GM19438 (cell line): ENCODE measurements around the gene HES5.

ENCODE experiments used
- ATAC-seq: cut with Tn5 transposase; IDR thresholded peaks from one replicate; pipeline ENCODE4 v1.9.1; 2021; ENCODE audit warnings: low read depth; ENCODE audit not compliant: unreplicated experiment

Gene HES5

GRCh38 chr1:2483026-2483425 lies 47.0 kb downstream of the HES5 start:
- ATAC-seq: no peak

GRCh38 chr1:2482588-2482987 lies 47.5 kb downstream of the HES5 start:
- no peak for ATAC-seq

GRCh38 chr1:2481885-2482284 lies 48.2 kb downstream of the HES5 start:
- ATAC-seq: no peak

GRCh38 chr1:2480986-2481364 lies 49.1 kb downstream of the HES5 start:
- ATAC-seq: no peak

- ATAC-seq: no peak
These were observed 49.7 kb downstream of the HES5 start for GRCh38 chr1:2480236-2480985.

- ATAC-seq: no peak
These were observed 50.4 kb downstream of the HES5 start for GRCh38 chr1:2479618-2480017.

GRCh38 chr1:2479186-2479585 lies 50.9 kb downstream of the HES5 start:
- no peak for ATAC-seq
